GM18498 (cell line): ENCODE results near the gene RPL3.

Experiments
- ATAC-seq: cut with Tn5 transposase; IDR thresholded peaks from one replicate; pipeline ENCODE4 v1.9.1; 2021; ENCODE audit warnings: mild to moderate bottlenecking, moderate library complexity; ENCODE audit not compliant: unreplicated experiment

RPL3 gene

GRCh38 chr22:39265143-39265886, 54.1 kb downstream of the RPL3 start:
- no peak for ATAC-seq

DNA sequence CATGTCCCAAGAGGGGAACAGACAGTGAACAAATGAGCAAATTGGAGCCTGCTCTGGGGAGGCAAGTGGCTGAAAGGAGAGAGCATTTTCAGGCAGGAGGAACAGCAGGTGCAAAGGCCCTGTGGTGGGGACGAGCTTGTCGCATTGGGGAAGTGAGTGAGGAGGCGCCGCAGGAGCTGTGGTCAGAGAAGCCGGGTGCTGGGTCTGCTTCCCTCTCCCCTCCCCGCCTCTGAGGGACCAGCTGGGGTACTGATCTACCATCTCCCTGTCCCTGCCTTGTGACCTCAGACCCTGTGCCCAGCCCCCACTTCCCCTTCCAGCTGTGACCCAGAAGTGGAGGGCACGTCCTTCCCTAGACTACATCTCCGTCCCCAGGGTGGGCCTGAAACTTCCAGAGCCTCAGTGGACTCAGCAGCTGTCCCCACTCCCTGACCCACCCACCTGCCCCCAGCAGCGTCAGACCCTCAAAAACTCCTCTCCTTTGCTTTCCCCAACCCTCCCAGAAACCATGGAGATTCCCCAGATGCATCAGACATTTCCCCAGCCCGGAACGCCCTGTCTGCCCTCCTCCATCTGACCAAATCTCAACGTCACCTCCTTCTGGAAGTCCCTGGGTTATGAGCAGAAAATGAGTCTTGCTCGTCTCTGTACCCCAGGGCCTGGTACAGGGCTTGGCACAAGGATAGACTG, 54.9 kb downstream of the RPL3 start:
- ATAC-seq, result no peak

- no peak for ATAC-seq
These were observed 55.6 kb downstream of the RPL3 start for GRCh38 chr22:39263626-39264348.
